HG02763 (cell line): ENCODE results near the gene GJD2.

Source experiments
- ATAC-seq: cut with Tn5 transposase; IDR thresholded peaks from one replicate; pipeline ENCODE4 v1.9.1; 2021; ENCODE audit warnings: mild to moderate bottlenecking, moderate library complexity; ENCODE audit not compliant: unreplicated experiment

GJD2 gene

DNA sequence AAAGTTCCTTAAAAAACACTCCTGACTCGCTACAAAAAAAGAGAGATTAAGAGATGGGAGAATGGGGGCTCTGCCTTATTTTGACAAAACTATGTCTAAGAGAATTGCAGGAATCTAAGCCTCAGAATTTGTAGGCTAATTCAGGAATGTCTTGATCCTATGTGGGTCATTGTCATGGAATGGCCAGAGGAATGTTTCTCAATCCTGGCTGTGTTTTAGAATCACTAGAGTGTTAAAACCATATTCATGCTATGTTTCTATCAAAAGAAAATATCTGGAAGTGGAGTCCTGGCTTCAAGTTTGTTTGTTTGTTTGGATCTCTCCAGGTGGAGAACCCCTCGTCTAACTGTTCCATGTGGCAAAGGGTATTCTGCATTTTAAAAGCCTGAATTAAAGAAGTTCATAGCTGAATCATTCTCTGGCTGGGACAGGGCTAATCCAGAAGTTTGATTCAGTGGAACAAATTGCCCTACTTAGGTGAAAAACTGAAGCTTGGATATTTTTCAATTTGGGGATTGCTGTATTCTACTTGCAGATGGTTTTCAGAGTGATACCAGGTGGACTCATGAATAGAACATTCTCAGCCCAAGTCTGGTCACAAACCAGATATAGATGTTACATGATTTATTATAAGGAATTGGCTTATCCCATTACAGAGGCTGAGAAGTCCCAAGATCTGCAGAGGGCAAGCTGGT lies 28.2 kb downstream of the GJD2 start:
- ATAC-seq, result no peak

GRCh38 chr15:34725556-34725955 lies 29.2 kb downstream of the GJD2 start:
- ATAC-seq, result no peak

DNA sequence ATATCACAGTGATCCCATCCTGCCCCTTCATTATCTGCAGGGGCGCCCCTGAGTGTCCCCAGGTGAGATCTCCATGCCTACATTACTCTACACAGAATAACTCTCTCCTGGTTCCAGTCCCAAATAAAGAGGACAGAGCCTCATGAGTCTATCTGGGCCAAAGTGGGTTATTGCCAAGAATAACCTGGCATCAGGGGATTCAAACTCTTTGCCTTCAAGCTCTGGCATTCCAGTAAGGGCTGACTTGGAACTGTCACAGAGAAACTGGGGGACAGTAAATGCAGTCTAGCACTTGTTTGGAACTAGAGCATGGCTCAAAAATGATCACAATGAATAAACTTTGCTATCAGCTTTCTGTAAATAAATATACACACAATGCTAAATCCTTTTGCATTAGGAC lies 30.3 kb downstream of the GJD2 start:
- no peak for ATAC-seq

GRCh38 chr15:34722439-34722836 lies 32.4 kb downstream of the GJD2 start:
- ATAC-seq, result no peak

DNA sequence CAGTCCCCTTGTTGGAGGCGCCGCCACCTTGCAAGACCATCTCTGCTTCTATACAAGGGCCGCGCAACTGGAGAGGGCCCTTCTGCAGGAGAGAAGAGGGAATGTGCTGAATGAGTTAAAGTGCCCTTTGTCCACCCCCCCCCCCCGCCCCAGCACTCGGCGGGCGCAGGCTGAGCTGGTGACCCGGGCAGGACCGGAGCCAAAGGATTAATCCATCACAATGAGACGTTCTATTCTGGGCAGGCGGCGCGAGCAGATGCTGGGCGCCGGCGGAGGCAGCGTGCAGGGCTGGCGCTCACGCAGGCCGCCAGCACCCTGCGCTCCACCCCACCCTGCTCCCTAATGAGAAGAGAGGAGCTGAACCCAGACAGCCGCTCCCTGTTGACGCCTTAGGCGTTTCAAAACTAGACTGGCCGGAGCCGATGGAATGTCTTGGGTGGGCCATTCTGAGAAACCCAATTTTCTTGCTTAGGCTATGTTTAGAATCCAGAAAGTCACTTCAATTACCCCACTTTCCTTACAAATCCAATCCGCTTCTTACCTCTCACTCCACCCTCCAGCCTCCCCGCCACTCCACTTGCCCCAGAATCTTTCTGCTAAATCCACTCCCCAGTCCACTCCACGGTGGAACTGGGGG lies 32.9 kb downstream of the GJD2 start:
- ATAC-seq, result no peak

DNA sequence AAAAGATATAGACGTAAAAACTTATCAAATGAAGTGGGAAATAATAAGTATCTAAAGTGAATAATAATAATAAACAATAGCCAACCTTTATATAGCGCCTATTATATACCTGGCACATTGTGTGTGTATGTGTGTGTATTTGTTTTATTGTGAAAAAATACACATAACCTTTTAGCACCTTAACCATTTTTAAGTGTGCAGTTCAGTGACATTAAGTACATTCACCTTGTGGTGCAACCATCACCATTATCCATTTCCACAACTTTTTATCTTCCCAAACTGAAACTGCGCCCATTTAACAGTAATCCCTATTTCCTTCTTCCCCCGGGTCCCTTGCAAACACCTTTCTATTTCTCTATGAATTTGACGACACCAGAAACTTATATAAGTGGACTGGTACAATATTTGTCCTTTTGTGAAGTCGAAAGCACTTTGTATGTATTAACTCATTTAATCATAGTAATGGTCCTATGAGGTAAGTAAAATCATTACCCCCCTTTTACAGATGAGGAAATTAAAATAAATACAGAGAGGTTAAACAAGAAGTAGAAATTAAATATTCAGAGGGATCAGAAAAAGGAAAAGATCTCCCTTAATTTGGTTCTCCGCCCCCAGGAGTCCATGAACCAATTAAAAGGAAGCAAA lies 33.5 kb downstream of the GJD2 start:
- no peak for ATAC-seq

DNA sequence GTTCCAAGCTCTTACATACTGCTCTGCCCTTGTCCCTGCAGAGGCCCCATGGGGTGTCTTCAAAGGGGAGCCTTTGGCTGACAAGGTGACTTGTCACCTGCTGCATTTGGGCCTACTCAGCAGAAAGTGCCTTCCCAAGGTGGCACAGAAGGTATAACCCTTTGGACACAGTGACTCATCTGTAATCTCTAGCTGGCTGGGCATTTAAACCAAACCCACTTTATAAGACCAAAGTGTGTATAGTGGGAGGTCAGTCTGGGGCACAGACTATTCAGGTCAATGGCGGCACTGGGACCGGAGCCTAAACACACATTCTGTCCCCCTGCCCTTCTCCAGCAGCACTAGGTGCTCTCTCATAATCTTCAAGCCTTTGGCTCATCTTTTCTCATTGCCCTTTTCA lies 35.1 kb downstream of the GJD2 start:
- no peak for ATAC-seq

DNA sequence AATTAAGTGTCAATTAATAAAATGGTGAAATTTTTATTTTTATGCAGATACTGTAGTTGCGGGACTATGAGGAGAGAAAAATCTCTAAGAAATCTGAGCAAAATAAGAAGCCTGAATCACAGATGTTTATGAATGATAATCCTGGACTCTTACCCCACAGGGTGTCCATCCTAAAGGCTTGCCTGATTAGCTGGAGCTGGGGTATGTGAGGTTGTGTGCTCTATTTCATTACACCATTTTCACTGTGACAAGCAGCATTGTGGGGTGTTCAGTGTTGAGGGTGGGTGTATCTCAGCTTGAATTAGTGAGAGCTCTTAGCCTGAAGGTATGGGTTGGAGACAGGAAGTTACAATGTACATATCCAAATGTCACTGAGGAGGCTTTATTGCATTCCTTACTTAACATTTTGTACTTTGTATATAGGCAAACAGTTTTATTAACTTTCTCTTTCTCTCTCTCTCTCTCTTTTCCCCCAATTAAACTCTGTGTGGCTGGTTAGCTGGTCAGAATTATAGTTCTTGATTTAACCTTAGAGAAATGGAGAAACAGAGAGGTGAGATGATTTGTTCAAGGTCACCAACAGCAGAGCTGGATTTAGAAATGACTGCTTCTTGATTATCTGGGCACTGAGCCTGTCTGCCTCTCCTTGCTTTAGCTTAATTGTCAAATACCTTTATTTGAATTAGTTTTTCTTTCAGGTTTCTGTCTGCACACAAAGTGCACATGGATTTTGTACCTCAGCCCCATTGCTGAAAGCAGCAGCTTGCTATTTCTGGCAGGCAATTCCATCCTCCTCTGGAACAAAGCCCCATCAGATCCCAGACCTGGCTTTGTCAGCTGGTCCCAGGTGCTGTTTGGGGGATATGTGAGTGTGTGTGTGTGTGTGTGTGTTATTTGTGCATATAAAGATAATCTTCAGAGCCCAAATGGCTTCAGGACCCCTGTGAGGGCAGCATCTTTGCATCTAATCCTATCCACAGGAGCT lies 35.8 kb downstream of the GJD2 start:
- ATAC-seq, result no peak

DNA sequence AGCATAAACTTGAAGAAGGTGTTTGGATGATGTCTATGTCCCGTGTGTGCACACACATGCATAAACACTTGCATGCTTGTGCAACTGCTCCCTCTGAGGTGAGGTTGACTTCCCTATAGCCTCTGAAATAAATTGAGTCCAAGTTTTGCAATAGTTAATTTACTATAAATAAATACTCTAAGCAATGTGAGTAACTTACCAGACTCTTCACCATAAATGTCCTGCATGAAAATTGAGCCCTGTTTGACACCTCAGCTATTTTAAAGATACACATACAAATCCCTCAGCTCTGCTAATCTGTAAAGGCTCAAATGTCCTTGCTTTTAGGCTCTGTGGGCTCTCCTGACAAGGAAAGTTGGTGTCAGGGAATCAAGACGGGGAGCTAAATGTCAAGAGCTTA lies 37.1 kb downstream of the GJD2 start:
- no peak for ATAC-seq

GRCh38 chr15:34716111-34716510 lies 38.7 kb downstream of the GJD2 start:
- no peak for ATAC-seq

DNA sequence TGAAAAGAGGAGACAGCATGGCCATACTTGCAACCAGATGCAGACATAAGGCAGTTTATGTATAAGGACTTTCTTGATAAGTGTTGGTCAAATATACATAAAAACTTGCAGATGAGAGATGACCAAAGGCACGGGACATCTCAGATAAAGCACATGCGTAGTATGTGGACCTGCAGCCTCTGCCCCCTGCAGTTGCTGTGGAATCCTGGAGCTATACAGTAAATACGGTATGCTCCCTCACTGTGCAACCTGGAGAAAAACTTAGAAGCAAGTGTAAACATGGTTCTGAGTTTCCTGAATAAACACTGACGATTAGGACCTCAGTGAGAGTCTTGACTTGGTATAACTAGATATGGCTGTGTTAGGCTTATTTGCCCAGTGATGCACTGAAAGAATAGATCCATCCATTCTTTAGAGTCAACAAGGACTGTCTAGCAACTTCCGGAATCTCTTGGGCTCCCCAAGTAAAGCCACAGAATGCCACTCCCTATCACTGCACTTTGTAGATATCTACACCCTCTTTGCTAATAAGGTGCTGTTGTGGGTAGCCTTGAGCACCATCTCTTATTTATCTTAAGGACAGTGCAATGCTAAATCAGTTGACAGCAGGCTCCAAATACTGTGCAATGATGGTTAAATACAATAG lies 40.2 kb downstream of the GJD2 start:
- no peak for ATAC-seq

- ATAC-seq, result no peak
Observed at GRCh38 chr15:34713635-34714034, 41.2 kb downstream of the GJD2 start.

DNA sequence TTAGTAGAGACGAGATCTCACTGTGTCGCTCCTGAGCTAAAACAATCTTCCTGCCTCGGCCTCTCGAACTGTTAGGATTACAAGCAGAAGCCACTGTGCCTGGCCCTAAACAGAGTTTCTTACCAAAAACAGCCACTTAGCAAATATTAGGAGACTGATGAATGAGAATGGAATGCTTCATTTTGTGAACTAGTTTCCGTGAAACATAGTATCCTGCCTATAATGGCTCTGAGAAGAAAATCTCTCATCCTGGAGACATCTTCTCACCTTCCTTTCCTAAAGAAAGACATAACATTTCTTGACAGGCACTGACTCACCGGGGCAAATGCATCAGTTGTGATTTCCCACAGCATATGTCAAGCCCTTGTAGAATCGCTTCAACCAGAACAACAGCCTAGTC lies 44.9 kb downstream of the GJD2 start:
- ATAC-seq, result no peak

DNA sequence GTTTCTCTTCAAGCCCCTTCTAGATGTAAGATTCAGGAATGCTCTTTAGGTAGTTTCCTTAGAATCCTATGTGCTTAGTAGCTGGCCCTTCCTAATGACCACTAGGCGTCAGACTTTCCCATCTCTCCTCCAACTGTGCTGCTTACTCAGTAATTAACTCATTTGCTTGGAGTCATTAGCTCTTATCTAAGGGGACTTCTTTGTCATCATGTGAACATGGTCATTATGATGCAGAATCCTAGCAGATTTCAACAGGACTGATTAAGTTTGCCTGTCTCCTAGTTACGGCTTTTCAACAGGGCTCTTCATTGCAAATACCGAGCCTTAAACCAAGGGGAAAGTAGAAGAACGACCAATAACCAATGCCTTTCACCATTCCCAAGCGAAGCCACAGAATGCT lies 46.4 kb downstream of the GJD2 start:
- ATAC-seq, result no peak

DNA sequence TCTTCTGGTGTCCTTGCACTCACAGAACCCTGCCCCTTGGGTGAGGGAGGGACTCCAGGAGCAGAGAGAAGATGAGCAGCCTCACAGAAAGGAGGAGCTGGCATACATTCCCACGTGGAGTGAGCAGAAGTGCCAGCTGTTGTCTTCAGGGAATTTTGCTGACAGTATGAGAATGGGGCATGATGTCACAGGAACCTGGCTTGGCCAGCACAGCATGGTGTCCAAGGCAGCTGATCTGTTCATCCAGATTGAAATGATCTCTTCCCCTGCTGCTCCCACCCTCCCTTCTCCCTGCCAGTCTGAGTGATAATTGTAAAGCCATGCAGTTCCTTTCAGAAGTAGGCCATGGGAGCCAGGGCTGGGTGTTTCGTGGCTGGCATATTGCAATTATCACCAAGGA lies 53.3 kb downstream of the GJD2 start:
- ATAC-seq, result no peak
